Measurements from ENCODE around the gene RPS10.

RPS10 gene

DNA sequence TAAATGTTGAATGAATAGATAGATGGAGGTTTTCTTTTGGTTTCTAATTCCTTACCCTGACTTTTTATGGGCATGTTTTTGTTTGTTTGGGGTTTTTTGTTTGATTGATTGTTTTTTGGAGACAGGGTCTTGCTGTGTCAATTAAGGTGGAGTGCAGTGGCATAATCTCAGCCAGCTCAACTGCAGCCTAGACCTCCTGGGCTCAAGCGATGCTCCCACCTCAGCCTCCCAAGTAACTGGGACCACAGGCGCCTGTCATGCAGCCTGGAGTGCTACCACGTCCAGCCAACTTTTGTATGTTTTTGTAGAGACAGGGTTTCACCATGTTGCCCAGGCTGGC lies 31.9 kb downstream of the RPS10 start:
- Mint-ChIP-seq H3K27me3 (no peaks in the 10 kb centered on the region), H3K27ac (no peak overlapping the region), H3K36me3 (ENCODE audit: insufficient read depth) (peaks cover 10% of the 10 kb centered on the region), H3K4me1 (ENCODE audit: low read depth in 2 of 2) (peaks cover 11 to 13% of the 10 kb centered on the region in 2 donors), H3K9me3 (no peaks in the 10 kb centered on the region), H3K4me3 (no peak overlapping the region)
- ATAC-seq (replicated peaks) (no peak), DNase-seq (no peak)

DNA sequence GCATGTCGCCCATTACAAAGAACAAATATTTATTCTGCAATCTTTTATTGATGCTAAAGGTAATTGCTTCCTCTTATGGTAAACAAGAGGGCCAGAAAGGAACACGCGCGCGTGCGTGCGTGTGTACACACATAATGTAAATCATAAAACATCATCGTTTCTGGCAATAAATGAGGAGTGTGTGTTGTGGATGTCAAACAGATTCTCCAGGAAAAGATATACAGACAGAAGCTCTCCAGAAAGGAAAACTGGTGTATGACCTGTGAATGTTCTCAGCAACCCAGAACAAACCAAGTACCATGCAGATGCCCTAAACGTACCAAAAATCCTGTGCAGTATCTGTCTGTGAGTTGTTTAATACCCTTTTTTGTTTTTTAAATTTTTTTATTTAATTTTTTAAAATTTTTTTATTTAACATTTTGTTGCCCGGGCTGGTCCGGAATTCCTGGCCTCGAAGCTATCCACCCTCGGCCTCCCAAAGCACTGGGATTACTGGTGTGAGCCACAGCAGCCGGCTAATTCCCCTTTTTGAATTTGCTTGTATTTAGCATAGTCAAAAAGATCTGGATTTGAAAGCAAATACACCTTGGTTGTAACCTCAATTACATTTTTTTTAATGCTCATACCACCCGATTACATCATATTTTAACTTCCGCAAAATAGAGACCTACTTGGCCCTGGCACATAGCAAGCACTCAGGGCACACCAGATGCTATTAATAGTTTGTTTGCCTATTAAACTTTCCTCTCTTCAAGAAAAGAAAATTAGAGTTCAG lies 32.5 kb downstream of the RPS10 start:
- peaks cover 10% of the 10 kb centered on the region for H3K36me3 Mint-ChIP-seq (ENCODE audit: insufficient read depth)
- H3K27me3 Mint-ChIP-seq, result no peaks in the 10 kb centered on the region
- peaks cover 11 to 17% of the 10 kb centered on the region in 2 donors for H3K4me1 Mint-ChIP-seq (ENCODE audit: low read depth in 2 of 2)
- peak overlapping the region in 1 of 2 donors; percentile 82 for H3K27ac Mint-ChIP-seq
- no peak for ATAC-seq (replicated peaks)
- H3K4me3 Mint-ChIP-seq, result no peak overlapping the region
- DNase-seq, result peak in 1 of 3 experiments; percentile 5
- no peaks in the 10 kb centered on the region for H3K9me3 Mint-ChIP-seq

DNA sequence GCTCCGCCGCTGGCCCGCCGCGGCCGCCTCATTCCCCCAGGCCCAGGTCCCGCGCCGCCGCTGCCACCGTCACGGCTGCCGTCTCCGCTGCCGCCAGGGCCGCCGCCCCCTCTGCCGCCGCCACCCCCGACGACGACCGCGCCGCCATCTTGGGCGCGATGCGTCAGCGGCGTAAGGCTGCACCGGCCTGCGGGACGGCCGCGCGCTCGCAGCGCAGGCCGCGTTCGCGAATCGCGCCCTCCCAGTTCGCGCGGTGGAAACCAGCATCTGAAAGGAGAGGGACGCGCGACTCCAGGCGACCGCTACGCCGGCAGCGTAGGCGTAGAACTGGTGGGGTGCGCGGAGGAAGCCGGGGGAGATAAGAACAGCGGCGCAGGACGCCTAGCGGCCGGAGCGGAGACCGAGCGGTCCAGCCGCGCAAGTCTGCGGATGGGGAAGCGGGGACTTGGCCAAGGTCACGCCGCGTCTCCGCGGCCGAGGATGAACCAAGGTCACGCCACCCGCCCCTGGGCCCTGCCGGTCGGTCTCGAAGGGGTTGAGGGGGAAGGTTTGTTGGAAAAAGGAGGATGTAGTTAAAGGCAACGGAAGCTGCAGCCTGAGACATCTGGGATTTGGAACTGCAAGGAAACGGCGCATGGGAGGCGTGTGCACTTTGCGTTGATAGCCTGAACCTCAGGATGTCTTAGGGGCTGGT lies 33.2 kb downstream of the RPS10 start, which contains the start of gene NUDT3:
Gene NUDT3, minus strand, starts transcription at position 173 of the 694 bp plus-strand sequence. CDS start 307 bp downstream, outside the sequence.
- no peaks in the 10 kb centered on the region for H3K27me3 Mint-ChIP-seq
- DNase-seq (peak; percentile 91 to 96 (median 95)), ATAC-seq (replicated peaks) (peak; percentile 84)
- peaks cover 13 to 17% of the 10 kb centered on the region in 2 donors for H3K4me1 Mint-ChIP-seq (ENCODE audit: low read depth in 2 of 2)
- no peak within 1 kb of the TSS for H3K4me3 Mint-ChIP-seq
- H3K27ac Mint-ChIP-seq, result peak within 1 kb of the TSS in 1 of 2 donors; percentile 82
- H3K36me3 Mint-ChIP-seq (ENCODE audit: insufficient read depth), result peaks cover 10% of the 10 kb centered on the region
- no peaks in the 10 kb centered on the region for H3K9me3 Mint-ChIP-seq

DNA sequence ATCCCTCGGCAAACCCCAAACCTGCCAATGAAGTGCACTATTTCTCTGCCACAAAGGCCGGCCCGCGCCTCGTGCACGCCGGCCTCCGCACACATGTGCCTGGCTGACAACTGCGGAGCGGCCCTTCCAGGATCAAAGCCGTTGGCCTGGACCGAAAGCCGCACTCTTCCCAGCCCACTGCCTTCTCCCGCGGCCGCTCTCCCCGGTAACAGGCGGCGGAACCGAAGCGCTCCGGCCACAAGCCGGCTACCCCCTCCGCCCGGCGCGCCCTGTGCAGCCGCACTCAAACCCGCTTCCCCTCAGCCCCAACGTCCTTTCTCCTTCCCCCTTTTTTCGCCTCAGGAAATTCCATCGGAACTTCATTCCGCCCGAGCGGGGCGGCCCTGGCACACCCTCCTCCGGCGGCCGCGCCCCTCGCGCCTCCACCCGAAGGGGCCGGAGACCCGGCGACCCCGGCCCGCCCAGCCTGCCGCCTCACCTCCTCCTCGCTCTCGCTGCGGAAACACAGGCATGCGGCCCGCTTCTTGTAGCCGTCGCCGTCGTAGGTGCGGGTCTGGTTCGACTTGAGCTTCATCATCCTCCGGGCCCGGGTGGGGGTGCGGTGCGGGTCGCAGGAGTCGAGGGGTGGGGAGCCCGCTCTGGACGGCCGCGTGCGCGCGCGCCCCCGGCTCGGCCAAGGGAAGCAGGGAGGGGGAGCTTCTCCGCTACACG lies 33.9 kb downstream of the RPS10 start:
- H3K27me3 Mint-ChIP-seq, result no peaks in the 10 kb centered on the region
- peak; percentile 26 to 36 (median 28) for DNase-seq
- no peaks in the 10 kb centered on the region for H3K9me3 Mint-ChIP-seq
- peak overlapping the region in 1 of 2 donors; percentile 82 for H3K27ac Mint-ChIP-seq
- peaks cover 13 to 20% of the 10 kb centered on the region in 2 donors for H3K4me1 Mint-ChIP-seq (ENCODE audit: low read depth in 2 of 2)
- H3K36me3 Mint-ChIP-seq (ENCODE audit: insufficient read depth), result peaks cover 10% of the 10 kb centered on the region
- H3K4me3 Mint-ChIP-seq, result no peak overlapping the region
- ATAC-seq (replicated peaks), result peak; percentile 10

DNA sequence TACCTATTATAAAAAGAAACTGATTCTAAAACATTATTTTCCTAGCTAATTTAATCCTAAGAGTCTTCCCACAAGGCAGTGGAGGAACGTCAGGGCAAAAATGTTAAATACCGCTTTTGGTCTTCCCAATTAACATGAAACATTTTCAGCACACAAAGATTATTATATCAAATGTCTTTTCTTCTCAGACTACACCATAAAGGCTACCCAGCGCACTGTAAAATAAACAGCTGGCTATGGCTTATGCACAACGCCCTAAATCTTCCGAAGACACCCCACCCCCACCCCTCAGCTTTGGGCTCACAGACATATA lies 34.4 kb downstream of the RPS10 start:
- peaks cover 10% of the 10 kb centered on the region for H3K36me3 Mint-ChIP-seq (ENCODE audit: insufficient read depth)
- H3K27me3 Mint-ChIP-seq, result no peaks in the 10 kb centered on the region
- no peak for DNase-seq
- no peak overlapping the region for H3K4me3 Mint-ChIP-seq
- no peak for ATAC-seq (replicated peaks)
- H3K4me1 Mint-ChIP-seq (ENCODE audit: low read depth in 2 of 2), result peaks cover 14 to 22% of the 10 kb centered on the region in 2 donors
- no peak overlapping the region for H3K27ac Mint-ChIP-seq
- H3K9me3 Mint-ChIP-seq, result no peaks in the 10 kb centered on the region

DNA sequence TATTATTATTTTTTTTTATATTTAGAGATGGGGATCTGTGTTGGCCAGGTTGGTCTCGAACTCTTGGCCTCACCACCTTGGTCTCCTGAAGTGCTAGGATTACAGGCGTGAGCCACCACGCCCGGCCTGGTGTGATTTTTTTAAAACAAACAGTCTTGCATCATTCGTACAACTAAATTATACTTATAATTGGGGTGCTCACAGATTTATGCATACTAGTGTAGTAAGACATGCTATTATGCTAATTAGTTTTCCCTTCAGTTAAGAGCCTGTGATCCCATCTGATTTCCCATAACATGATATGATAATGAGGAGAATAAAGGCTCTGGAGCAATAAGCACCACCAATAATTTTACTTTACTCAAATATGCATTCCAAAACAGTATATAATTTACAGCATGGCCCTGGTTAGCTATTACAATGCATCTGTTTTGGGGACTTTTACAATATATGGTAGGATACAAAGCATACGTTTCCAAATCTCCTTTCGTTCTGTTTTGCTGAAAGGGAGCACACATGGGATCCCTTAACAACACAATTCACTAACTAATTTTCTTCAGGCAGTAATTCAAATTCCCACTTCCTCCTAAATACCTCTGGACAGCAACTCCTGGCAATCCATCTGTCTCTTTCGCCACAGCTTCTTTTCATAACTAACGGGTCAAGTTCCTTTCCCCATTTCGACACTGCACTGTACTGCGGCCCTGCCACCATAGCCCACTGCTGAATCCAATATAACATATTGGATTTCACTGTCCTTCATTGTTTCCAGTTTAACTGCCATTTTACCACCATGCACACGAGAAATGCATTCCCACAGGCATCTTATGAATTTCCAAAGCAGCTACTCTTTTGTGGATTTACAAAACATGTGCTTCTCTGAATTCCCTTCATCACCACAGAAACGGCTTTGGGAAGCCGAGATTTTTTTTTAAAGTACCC lies 35.1 kb downstream of the RPS10 start:
- Mint-ChIP-seq H3K9me3 (no peaks in the 10 kb centered on the region), H3K36me3 (ENCODE audit: insufficient read depth) (peaks cover 10% of the 10 kb centered on the region), H3K4me1 (ENCODE audit: low read depth in 2 of 2) (peaks cover 16 to 25% of the 10 kb centered on the region in 2 donors), H3K27me3 (no peaks in the 10 kb centered on the region), H3K4me3 (no peak overlapping the region), H3K27ac (no peak overlapping the region)
- ATAC-seq (replicated peaks), result no peak
- DNase-seq, result no peak

DNA sequence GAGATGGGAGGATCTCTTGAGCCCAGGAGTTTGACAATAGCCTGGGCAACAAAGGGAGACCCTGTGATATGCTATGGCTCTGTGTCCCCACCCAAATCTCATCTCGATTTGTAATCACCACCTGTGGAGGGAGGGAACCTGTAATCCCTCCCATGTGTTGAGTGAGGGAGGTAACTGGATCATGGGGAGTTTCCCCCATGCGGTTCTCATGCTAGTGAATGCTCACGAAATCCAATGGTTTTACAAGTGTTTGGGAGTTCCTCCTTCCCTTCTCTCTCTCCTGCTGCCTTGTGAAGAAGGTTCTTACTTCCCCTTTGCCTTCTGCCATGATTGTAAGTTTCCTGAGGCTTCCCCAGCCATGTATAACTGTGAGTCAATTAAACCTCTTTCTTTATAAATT lies 36.8 kb downstream of the RPS10 start:
- no peaks in the 10 kb centered on the region for H3K9me3 Mint-ChIP-seq
- H3K27me3 Mint-ChIP-seq, result no peaks in the 10 kb centered on the region
- no peak for ATAC-seq (replicated peaks)
- no peak overlapping the region for H3K4me3 Mint-ChIP-seq
- H3K27ac Mint-ChIP-seq, result no peak overlapping the region
- DNase-seq, result no peak
- peaks cover 16 to 31% of the 10 kb centered on the region in 2 donors for H3K4me1 Mint-ChIP-seq (ENCODE audit: low read depth in 2 of 2)
- peaks cover 10% of the 10 kb centered on the region for H3K36me3 Mint-ChIP-seq (ENCODE audit: insufficient read depth)

DNA sequence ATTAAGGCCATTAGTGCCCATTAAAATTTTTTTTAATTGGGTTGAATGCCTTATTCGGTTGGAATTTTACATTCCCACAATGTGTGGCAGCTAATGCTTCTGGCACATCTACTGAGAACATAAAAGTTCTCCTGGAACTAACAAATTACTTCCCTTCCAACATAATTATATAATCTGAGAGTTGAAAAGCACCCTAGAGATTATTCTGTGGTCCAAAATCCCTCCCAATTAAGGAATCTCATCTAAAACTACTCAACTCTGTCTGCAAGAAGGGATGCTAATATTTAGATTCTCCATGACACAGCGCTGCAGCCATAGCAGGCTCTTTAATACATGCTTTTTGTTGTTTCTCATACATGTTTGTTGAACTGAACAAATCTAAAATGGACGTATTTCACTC lies 37.4 kb downstream of the RPS10 start:
- DNase-seq (no peak), ATAC-seq (replicated peaks) (no peak)
- peaks cover 16 to 34% of the 10 kb centered on the region in 2 donors for H3K4me1 Mint-ChIP-seq (ENCODE audit: low read depth in 2 of 2)
- no peaks in the 10 kb centered on the region for H3K27me3 Mint-ChIP-seq
- no peaks in the 10 kb centered on the region for H3K9me3 Mint-ChIP-seq
- no peak overlapping the region for H3K27ac Mint-ChIP-seq
- peaks cover 7% of the 10 kb centered on the region for H3K36me3 Mint-ChIP-seq (ENCODE audit: insufficient read depth)
- no peak overlapping the region for H3K4me3 Mint-ChIP-seq

DNA sequence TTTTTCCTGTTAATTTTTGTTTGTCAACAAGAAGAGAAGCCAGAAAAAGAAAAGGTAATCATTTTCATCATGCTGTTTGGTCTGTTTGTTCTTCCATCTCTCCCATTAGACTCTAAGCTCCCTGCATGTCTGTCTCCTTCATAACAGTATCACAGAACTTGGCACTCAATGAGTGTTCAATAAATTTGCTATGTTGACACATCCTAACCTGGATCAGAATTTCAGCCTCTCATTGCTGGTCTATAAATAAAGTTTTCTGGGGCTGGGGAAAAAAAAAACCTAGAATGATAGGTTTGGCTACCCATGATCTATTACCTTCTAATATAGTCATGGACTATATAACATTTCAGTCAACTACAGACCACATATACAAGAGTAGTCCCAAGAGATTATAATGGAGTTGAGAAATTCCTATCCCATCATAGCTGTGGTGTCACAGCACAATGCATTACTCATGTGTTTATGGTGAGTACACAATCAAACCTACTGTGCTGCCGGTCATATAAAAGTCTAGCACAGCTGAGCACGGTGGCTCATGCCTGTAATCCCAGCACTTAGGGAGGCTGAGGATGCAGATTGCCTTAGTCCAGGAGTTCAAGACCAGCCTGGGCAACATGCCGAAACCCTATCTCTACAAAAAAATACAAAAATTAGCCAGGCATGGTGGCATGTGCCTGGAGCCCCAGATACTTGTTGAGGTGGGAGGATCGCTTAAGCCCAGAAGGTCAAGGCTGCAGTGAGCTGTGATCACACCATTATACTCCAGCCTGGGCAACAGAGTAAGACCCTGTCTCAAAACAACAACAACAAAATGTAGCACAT lies 39.3 kb downstream of the RPS10 start:
- H3K27ac Mint-ChIP-seq, result no peak overlapping the region
- H3K4me3 Mint-ChIP-seq, result no peak overlapping the region
- DNase-seq (no peak), ATAC-seq (replicated peaks) (no peak)
- no peaks in the 10 kb centered on the region for H3K27me3 Mint-ChIP-seq
- peaks cover 13 to 27% of the 10 kb centered on the region in 2 donors for H3K4me1 Mint-ChIP-seq (ENCODE audit: low read depth in 2 of 2)
- H3K9me3 Mint-ChIP-seq, result no peaks in the 10 kb centered on the region
- H3K36me3 Mint-ChIP-seq (ENCODE audit: insufficient read depth), result no peaks in the 10 kb centered on the region

DNA sequence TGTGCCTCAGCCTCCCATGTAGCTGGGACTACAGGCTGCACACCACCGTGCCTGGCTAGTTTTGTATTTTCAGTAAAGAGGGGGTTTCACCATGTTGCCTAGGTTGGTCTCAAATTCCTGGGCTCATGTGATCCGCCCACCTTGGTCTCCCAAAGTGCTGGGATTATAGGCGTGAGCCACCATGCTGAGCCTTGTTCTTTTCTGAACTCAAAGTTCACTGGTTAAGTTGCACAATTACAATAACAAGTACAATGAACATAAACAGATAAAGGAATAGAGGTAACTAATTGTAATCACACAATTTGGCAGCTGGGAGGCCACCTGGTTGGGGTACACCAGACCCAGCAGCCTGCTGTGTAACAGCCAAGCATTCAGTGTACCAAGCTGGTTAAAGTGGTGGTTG lies 40.1 kb downstream of the RPS10 start:
- H3K9me3 Mint-ChIP-seq, result no peaks in the 10 kb centered on the region
- no peaks in the 10 kb centered on the region for H3K36me3 Mint-ChIP-seq (ENCODE audit: insufficient read depth)
- H3K27ac Mint-ChIP-seq, result no peak overlapping the region
- peaks cover 13 to 32% of the 10 kb centered on the region in 2 donors for H3K4me1 Mint-ChIP-seq (ENCODE audit: low read depth in 2 of 2)
- ATAC-seq (replicated peaks) (no peak), DNase-seq (no peak)
- H3K4me3 Mint-ChIP-seq, result no peak overlapping the region
- H3K27me3 Mint-ChIP-seq, result no peaks in the 10 kb centered on the region

DNA sequence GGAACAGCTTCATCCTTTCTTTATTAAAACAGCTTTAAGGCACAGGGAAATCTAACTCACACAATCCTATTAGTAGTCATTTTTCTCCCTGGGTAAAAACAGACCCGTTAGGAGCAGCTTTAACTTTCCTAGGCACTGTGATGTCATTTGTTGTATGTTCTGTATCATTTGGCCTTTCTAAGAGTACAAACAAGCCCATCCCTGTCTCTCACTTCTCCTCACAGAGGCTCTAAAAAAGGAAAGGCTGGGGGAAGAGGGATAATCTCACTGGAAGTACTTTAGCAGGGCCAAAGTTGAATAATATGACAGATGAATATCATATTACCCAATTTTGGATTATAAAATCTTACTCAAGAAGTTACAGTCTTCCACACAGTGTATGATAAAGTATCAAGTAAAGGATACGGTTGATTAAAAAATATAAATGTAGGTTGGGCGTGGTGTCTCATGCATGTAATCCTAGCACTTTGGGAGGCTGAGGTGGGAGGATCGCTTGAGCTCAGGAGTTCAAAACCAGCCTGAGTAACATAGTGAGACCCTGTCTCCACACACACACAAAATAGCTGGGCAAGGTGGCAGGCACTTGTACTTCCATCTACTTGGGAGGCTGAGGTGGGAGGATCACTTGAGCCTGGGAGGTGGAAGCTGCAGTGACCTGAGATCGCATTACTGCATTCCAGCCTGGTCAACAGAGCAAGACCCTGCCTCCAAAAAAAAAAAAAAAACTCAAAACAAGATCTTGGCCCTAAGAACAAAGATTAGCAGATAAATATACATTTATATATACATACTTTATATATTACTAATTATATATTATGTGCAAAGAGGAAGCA lies 41.3 kb downstream of the RPS10 start:
- Mint-ChIP-seq H3K36me3 (ENCODE audit: insufficient read depth) (no peaks in the 10 kb centered on the region), H3K27ac (peak overlapping the region in 1 of 2 donors; percentile 55), H3K4me3 (no peak overlapping the region), H3K9me3 (no peaks in the 10 kb centered on the region), H3K4me1 (ENCODE audit: low read depth in 2 of 2) (peaks cover 13 to 38% of the 10 kb centered on the region in 2 donors), H3K27me3 (no peaks in the 10 kb centered on the region)
- no peak for DNase-seq
- no peak for ATAC-seq (replicated peaks)

All from effector memory CD8-positive, alpha-beta T cell (primary cell).